GM21529 (cell line): ENCODE data around the gene SLC38A9.

ENCODE experiments used
- ATAC-seq: cut with Tn5 transposase; IDR thresholded peaks from one replicate; pipeline ENCODE4 v1.9.1; 2021; ENCODE audit not compliant: unreplicated experiment

Gene SLC38A9

DNA sequence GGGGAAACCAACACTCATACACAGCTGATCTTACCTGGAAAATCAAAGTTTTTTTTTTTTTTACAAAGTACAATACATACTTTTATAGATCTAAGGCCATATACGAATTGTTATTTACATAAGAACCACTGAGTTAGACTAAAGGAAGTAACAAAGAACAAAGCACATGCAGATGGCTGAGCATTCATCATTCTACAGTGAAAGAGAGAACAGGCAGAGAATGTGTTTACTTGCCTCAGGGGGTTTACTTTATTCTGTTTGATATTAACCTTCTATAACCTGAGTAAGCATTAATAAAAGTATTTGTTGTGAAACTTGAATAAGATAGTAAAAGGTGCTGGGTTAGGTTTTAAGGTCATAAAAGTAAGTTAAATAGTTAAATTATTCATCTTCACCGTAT lies 54.7 kb downstream of the SLC38A9 start:
- no peak for ATAC-seq

DNA sequence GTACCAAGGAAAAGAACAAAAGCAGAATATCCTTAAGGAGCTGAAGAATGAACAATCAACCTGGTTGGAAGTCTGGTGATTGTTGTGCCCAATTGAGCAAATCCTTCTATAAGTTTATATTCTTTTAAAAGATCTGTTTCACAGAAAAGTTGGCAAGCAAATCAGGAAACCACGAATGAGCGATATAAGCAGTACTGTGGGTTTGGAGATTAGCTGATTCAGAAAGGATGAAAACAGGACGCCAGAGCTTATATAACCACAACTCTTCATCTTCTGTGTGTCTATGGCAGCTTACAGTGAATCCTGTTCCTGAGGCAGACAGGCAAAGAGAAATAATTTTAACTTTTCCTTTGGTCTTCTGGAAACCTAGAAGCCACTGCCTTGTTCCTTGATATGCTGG lies 61.7 kb downstream of the SLC38A9 start:
- ATAC-seq = no peak

DNA sequence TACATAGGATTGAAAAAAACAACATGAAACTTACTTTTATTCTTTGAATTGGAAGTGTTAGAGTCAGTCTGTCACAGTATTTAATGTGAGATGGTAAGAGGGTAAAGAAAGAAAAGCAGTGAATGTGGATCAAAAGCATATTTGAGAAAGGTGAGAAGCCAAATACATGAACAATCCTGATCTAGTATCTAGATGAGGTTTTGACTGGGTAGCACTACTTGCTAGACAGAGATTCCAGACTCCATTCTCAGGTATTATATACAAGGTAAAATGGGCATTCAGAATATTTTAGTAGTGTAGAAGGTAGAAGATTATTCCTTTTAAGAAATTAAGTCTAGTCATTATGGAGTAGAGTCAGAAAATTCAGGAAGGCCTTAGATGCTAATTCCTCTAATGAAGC lies 62.2 kb downstream of the SLC38A9 start:
- no peak for ATAC-seq

DNA sequence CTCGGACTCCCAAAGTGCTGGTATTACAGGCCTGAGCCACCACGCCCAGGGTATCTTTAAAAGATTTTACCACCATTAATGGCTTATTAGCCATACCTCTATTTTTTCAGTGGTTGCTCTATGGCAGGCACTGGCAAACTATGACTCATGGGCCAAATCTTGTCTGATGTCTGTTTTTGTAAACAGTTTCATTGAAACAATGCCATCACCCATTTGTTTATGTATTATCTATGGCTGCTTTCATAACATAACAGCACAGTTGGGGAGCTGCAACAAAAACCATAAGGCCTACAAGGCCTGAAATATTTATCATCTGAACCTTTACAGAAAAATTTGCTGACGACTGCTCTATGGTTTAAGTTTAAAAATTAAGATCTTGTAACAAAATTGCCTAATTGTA lies 66.8 kb downstream of the SLC38A9 start:
- ATAC-seq = no peak

DNA sequence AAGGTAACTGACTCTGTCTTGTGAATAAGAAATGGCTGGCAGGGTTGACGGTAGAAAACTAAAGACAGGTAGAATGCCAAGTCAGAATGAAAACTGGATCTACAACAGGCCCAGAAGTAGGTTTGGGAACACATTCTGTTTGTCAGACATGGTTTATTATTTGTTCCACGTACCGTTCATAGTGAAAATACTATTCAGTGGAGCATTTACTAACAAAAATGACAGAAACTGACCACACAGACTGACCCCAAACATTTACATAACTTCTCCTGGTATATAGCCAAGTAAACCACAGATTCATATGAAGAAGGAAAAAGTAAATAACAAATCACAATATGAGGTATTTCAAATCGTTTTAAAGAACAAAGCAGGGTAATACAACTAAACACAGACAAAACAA lies 73.7 kb downstream of the SLC38A9 start:
- no peak for ATAC-seq

DNA sequence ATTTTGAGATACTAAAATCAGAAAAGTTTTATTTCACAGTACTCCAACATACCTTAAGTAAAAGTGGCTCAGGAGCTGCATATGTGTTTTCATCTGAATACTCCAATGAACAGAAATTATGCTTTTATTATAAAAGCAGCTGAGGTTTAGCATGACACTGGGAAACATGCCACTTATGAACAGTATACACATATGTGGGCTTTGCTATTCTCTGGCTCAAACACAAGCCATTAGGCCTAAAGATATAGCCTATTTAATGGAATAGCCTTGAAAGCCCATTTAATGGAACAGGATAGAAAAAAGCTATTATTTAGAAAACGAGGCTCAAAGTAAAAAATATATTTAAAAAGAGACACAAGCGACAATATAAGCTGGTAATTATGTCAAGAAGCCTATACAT lies 74.1 kb downstream of the SLC38A9 start:
- no peak for ATAC-seq

DNA sequence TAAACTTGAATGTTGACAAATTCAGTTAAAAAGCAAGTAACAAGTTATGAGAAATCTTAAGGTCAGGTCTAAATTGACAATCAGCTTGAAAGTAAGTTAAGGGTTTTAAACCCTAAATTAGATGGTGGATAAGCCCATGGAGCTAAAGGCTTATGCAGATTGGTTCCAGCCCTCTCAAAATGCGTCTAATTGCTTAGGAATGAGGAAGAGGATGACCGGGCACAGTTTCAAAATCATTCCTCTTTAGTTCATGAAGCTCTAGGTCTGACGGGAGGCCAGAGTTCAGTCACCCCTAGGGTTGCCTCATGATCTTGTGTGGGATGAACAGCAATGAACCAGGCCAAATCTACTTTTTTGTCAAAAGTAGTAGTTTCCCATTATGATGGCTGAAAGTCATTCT lies 75.4 kb downstream of the SLC38A9 start:
- ATAC-seq = no peak

DNA sequence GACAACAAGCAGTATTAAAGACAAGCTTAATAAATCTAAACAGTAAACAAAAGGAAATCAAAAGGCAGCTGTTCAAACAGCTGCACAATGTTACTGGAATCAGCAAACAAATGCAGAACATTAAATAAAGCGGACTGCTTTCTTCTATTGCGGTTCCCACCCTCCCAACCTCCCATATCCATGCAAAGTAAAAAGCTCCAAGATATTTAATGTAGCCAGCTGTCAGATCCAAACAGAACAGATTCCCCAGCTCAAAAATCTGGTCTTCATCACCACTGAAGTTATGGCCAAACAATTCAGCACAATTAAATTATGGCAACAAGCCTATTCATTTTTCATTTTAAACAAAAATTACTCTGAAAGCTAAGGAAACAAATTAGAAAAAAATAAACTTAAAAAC lies 75.9 kb downstream of the SLC38A9 start:
- ATAC-seq = no peak

DNA sequence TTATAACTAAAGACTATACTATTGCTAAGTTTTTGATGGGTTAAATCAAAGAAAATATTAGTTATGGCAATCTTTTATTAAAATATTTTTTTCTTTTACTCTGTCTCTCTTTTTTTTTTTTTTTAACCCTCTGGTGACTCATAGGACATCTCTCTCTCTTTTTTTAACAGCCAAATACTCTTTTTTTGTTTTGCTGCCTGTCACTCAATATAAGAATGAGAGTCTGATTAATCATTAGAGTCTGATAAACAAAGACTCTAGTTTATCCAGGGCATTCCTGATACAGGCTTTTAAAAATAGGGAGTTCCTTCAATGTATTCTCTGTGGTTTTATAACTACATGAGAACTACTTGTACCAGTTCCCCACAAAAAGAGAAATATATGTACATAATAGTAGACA lies 77.3 kb downstream of the SLC38A9 start:
- ATAC-seq = no peak

DNA sequence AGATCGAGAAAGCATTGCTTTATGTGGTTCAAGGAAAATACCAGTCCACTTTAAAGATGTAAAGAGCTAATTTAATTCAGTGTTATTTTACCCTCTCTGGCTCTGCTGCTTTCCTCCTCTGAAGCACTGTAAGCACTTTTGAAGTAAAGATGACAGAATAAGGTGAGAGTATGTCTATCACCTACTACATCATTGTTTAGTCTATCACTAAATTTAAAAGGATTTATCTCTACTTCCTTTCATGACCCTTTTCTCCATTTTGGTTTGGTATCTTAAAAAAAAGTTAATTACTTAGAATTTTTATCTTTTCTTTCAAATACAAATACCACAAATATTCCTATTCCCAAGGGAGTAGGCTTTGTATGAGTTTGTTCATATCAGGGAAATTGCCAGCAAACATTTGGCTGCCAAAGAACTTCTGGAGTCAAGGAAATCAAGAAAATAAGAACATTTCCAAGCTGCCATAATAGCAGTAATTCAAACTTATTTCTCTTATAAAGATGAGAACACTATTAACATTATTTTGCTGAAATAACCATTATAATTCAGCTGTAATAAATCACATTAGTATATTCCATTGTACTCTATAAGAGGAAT lies 77.8 kb downstream of the SLC38A9 start:
- ATAC-seq = no peak

DNA sequence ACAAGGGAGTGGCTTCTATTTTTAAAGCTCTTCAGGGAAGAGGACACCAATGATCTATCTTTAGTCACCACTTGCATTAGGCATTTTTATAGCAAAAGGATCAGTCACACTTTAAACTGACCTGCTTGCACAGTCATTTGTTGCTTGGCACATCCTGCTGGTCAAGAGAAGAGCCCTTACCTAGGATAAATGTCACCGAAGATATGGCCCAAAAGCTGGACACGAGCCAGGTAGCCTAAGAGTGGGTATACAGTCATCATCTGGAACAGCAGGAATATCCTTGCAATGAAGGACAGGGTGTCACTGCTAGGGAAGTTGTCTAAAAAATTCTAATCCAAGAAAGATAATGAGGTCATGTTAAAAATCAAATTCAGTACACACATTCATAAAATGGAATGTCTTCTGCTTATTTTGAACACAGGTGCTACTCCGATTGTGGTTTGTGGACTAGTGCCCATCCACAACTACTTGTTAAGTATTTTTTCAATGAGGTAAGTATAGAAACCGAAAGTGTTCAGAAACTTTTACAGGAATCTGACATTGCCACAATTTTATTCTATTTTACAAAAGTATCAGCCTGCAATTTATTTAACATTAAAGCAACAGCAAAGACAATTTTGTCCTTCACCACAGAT lies 78.4 kb downstream of the SLC38A9 start:
- ATAC-seq = no peak

DNA sequence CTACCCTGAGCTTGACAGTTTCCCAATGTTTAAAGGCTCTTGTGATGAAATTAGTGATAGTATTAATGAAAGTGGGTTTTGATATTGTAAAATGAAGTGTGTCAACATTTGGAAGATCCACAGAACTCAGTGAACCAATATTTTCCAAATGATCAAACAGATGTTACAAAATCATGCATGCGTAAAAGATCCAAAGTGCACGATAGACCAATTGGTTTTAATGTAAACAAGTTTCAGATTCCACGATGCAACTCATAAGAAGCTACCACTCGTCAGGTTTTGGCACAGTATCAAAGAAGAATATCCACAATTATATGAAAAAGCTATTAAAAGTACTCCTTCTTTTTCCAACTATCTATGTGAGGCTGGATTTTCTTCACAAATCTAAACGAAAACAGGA lies 82.3 kb downstream of the SLC38A9 start:
- no peak for ATAC-seq

DNA sequence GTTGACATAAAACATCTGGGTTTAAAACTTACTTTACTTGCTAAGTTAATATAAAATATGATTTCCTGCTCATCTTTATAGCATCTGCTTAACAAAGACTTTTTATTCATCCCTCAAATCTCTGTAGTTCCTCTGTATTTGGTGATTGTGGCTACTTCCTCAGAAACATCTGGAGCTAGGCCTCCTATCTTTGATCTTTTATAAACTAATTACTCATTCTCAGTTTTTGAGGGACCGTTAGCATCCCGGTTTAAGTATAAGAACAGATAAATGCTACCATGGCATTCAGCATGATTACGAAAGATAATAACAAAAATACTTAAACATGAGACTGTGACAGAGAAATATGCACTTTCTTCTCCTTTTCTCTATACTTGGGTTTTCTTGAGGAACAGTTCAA lies 85.3 kb downstream of the SLC38A9 start:
- no peak for ATAC-seq

DNA sequence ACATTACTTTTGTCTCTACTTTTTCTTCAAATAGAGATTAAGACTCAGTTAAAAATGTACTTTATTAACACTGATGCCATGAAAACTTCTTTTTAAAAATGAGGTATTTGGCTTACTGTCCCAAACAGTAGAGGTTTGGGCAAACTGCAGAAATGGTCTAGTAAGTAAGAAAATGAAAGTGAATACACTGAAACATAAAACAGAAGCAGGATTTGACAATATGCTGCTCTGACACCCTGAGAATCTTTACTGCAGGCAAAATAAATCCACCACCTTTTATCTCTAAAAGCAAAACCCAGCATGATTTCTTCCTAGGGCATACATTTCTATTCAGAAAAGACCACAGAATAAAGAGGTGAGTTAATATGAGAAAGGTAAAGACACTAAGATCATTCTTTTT lies 86.2 kb downstream of the SLC38A9 start:
- ATAC-seq = no peak

DNA sequence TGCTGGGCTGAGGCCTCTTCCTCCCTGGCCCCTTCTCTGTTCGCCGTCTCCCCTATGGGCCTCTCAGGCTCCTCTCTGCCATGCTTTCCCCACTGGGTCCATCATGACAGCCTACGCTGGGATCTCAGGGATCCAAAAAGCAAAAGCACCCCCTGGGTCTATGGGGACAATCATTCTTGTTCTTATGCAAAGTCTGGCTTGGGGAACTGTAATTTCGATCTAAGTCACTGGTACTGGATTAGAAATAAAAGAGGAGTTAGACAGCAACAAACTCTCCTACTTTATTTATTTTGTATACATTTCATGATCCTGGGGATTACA lies 86.6 kb downstream of the SLC38A9 start:
- no peak for ATAC-seq

DNA sequence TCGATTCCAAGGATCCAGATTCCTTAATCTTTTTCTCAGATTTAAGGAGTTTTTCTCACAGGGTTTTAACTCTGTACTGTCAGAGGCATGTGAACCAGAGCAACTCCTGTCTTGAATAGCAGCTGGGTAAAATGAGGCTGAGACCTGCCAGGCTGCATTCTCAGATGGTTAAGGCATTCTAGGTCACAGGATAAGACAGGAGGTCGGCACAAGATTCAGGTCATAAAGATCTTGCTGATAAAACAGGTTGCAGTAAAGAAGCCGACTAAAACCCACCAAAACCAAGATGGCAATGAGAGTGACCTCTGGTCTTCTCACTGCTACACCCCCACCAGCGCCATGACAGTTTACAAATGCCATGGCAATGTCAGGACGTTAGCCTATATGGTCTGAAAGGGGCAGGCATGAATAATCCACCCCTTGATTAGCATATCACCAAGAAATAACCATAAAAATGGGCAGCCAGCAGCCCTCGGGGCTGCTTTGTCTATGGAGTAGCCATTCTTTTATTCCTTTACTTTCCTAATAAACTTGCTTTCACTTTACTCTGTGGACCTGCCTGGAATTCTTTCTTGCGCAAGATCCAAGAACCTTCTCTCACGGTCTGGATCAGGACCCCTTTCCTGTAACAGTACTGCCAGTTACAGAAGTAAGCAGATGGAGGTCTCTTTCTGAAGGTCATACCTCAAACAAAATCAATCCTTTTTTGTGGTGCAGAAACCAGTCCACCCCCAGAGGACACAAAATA lies 87.1 kb downstream of the SLC38A9 start:
- ATAC-seq = no peak

DNA sequence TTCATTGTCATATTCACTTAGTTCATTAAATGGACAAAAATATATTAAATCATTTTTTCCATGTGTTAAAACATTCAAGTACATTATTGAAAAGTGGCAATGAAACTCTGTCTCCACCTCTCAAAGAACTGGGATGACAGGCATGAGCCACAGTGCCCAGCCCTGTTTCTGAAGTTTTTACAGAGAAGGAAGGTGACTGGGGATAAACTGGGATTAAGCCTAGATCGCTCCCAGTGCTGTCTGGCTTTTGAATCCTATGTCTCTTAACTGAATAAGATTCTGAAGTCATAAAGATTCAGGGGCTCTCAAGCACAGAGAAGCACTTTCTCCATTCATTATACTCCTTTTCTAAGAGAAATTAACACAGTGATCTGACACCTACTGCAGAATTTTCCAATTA lies 88.3 kb downstream of the SLC38A9 start:
- no peak for ATAC-seq

DNA sequence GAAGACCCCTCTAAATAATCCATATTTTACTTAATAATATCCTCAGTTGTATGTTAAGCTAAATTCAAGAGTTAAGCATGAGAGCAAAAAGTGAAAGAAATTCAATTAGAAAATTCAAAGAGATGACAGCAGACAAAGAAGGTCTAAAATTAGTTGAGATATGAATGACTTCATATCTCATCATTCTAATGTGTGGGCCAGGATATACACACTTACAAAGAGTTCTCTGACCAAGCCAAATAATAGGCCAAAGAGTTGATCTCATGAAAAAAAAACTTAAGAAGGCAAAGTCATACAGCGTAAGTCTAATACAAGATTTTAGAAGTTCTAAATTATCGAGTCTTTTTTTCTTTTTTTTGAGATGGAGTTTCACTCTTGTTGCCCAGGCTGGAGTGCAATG lies 89.7 kb downstream of the SLC38A9 start:
- ATAC-seq = no peak

DNA sequence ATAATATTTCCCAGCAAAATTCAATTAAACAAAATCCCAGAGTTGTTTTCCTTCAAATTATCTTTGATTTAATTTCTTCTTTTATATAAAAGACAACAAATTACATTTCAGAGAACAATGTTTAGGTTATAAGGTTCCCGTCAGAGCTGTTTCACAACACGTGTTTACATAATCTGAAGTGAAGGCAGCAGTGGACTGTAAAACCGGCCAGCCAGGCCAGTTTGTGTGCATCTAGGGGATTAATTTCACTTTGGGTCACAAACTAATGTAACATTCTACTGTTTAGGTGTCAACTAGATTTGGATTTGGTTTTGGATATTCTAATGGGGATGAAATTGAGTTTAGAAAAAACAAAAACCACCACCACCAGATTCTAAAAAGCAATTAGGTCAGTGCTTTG lies 90.9 kb downstream of the SLC38A9 start:
- no peak for ATAC-seq

DNA sequence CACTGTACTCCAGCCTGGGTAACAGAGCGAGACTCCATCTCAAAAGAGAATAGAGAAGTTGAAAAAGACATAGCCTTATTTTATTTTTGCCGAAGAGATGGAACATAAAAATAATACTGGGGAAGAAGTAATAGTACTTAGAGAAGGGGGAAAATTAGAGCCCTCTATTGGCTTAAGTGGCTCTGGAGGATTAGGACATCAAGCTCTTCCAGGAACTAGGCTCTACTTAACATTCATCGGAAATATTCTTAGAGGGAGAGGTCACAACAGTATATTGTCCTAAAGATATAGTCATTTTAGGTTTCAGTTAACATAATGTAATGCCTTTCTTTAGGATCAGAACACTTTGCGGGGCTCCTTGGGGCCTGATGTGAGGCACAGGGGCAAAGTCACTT lies 91.4 kb downstream of the SLC38A9 start:
- ATAC-seq = no peak

DNA sequence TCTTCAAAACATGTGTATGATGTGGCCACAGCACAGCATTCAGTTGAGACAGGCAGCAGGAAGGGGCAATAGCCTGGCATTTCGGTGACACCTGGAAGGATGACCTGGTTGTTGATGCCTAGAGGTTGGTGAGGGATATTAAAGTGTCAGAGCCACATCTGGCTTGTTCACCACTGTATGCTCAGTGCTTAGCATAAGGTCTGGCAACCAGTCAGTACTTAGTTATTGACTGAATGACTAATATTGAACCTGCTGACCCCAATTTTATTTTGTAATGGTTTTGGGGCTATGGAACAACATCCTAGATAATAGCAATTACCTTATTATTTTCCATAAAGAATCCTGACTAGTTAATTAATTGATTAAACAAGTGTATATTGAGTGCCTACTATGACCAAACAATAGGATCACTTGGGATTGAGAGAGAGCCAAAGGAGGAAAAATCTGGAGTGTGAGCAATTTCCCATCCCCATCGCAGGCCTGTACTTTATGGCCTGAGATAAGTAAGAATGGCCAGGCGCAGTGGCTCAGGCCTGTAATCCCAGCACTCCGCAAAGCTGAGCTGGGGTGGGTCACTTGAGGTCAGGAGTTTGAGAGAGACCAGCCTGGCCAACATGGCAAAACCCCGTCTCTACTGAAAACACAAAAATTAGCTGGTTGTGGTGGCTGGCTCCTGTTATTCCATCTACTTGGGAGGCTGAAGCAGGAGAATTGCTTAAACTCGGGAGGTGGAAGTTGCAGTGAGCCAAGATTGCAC lies 91.9 kb downstream of the SLC38A9 start:
- no peak for ATAC-seq

DNA sequence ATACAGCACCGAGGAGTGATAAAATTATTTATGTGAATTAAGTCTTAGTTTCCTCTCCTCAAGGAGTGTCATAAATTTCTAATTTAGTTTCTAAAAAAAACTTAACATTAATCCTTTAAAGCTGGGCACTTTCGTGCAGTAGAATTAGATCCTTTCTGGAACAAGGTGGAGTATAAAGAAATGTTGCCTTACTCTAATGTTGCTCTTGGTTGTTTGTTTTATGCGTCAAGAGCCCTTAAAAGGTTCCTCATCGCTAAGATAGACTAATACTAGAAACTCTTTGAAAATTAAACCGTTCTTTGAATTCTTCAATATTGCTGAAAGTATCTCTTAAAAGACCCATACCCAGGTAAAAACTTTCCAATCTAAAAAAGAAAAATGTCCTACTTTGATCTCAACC lies 93.8 kb downstream of the SLC38A9 start:
- ATAC-seq = no peak
